Stimulated activated CD4-positive, alpha-beta T cell treated with anti-CD3 and anti-CD28 coated beads, Interleukin-15, amount 100 ng/mL, for 1 hour (primary cell): ENCODE results near the gene LCN1.

ENCODE experiments used
- DNase-seq, 2 donors: peaks; one replicate each; pipeline ENCODE4 v3.0.0-alpha.2; 2020; ENCODE audit warnings: low read depth in 1 of 2, low spot score in 1 of 2

Gene LCN1

GRCh38 chr9:135565636-135566035 is 44.4 kb downstream of the LCN1 start:
- DNase-seq, result no peak

GRCh38 chr9:135566552-135566951 is 45.3 kb downstream of the LCN1 start:
- DNase-seq, result no peak

GRCh38 chr9:135567311-135567710 is 46.1 kb downstream of the LCN1 start:
- no peak for DNase-seq

GRCh38 chr9:135568026-135568425 is 46.8 kb downstream of the LCN1 start:
- no peak for DNase-seq

- DNase-seq, result no peak
These were observed 49.2 kb downstream of the LCN1 start for GRCh38 chr9:135570456-135570855.

GRCh38 chr9:135572233-135572632 is 51.0 kb downstream of the LCN1 start:
- DNase-seq, result no peak

GRCh38 chr9:135573124-135573523 is 51.9 kb downstream of the LCN1 start:
- DNase-seq, result no peak

- no peak for DNase-seq
These were observed 53.1 kb downstream of the LCN1 start for GRCh38 chr9:135574331-135574730.

- DNase-seq, result no peak
These were observed 53.7 kb downstream of the LCN1 start for GRCh38 chr9:135574943-135575342.
